Skeletal muscle tissue (tissue), 4 donors: ENCODE data around the gene CRIM1. TPM values are rescaled to one million over a fixed set of nuclear protein-coding genes. Genes with fewer than 3 reads are reported as not detected.

Source experiments
- H3K27ac ChIP-seq: one replicate; pipeline ENCODE4 v1.7.0; 2013; ENCODE audit warnings: mild to moderate bottlenecking, low read depth, low read length, inconsistent platforms
- H3K27me3 ChIP-seq, 3 donors: one replicate each; pipeline ENCODE4 v1.7.0; 2013; ENCODE audit warnings: low read length in 3 of 3; ENCODE audit not compliant: control insufficient read depth in 3 of 3, insufficient read depth in 3 of 3
- H3K36me3 ChIP-seq, 3 donors: one replicate each; pipeline ENCODE4 v1.7.0; 2013; ENCODE audit warnings: low read length in 3 of 3; ENCODE audit not compliant: control insufficient read depth in 3 of 3, insufficient read depth in 3 of 3
- H3K4me1 ChIP-seq, 3 donors: one replicate each; pipeline ENCODE4 v1.7.0; 2013; ENCODE audit warnings: low read length in 3 of 3, mild to moderate bottlenecking in 3 of 3; ENCODE audit not compliant: control insufficient read depth in 3 of 3, insufficient read depth in 3 of 3
- H3K4me3 ChIP-seq, 3 donors: one replicate each; pipeline ENCODE4 v1.7.0; 2013; ENCODE audit warnings: low read length in 3 of 3
- H3K9ac ChIP-seq, 3 donors: one replicate each; pipeline ENCODE4 v1.7.0; 2013; ENCODE audit warnings: low read length in 3 of 3, mild to moderate bottlenecking in 3 of 3, moderate library complexity in 2 of 3, low read depth in 1 of 3
- H3K9me3 ChIP-seq, 3 donors: one replicate each; pipeline ENCODE4 v1.7.0; 2013; ENCODE audit warnings: low read length in 3 of 3; ENCODE audit not compliant: control insufficient read depth in 3 of 3
- total RNA-seq: library from RNA; depleted of rRNA; stranded (reverse); fragments of >200 nt; gene quantifications from one replicate; pipeline ENCODE4 v1.2.3, GENCODE V29; 2014
- donor health status: Osteomylitis.

CRIM1 gene
- total RNA-seq, 1 donor from 2014 or later: 44.9 TPM

DNA sequence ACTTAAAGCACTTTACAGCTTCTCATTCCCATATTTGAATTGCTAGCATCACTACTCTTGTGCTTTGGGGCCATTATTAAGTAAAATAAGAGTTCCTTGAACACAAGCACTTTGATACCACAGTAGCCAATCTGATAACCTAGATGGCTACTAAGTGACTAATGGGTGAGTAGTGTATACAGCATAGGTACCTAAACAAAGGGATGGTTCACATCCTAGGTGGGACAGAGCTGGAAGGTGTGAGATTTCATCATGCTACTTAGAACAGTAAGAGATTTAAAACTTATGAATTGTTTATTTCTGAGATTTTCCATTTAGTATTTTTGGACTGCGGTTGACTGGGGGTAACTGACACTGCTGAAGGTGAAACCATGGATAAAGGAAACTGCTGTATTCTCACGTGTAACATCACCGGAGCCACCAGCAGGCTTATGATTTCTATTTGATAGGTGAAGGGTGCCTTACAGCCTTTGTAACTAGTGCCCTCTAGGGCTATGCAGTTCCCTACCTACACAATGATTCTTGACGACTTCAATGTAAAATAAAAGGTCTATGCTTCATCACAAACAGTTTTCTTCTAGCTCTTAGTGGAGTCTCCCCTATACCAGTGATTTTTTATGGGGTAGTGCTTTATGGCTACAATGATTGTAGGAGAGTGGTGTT is 22.1 kb upstream of the CRIM1 start:
- Histone ChIP-seq H3K27me3 (peaks cover 0 to 3% (median 0%) of the 10 kb centered on the region in 3 donors), H3K9ac (no peak overlapping the region), H3K36me3 (no peaks in the 10 kb centered on the region), H3K4me1 (peaks cover 0 to 6% (median 5%) of the 10 kb centered on the region in 3 donors), H3K4me3 (no peak overlapping the region), H3K27ac (no peak overlapping the region), H3K9me3 (no peaks in the 10 kb centered on the region)

DNA sequence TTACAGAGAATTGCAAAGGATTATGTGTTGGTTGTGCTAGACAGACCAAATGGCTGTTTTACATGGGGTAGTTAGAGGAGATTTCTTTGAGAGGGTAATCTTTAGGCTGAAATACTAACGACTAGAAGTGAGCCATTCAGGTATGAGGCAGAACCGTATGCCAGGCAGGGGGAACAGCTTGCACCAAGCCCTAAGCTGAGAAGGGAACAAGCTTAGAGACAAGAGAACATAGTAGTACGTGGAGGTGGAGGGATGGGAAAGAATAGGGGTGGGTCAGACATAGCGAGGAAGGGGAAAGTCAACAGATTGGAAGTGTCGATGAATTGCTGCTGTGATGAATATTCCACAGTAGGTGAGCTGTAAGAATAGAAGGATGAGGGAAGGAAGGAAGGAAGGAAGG is 20.0 kb upstream of the CRIM1 start:
- Histone ChIP-seq H3K4me1 (peaks cover 0 to 9% (median 5%) of the 10 kb centered on the region in 3 donors), H3K27ac (no peak overlapping the region), H3K27me3 (peaks cover 0 to 3% (median 0%) of the 10 kb centered on the region in 3 donors), H3K4me3 (no peak overlapping the region), H3K9ac (no peak overlapping the region), H3K9me3 (no peaks in the 10 kb centered on the region), H3K36me3 (no peaks in the 10 kb centered on the region)

DNA sequence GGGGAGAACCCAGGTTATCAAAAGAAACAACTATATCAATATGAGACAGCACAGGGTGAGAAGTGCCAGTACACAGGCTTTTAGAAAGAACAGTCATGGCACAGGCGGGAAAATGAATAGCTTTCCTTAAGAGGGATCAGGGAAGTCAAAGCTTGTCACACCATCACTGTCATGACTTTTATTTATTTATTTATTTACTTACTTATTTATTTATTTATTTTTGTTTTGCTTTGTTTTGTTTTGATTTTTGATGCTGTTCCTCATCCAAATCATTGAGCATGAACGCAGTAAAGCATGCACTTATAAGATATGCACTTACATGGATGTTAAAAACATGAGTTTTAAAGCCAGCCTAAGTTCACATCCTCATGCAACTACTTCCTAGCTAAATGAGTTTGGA is 19.3 kb upstream of the CRIM1 start:
- H3K27me3 ChIP-seq: peaks cover 0 to 3% (median 0%) of the 10 kb centered on the region in 3 donors
- H3K36me3 ChIP-seq: no peaks in the 10 kb centered on the region
- no peak overlapping the region for H3K4me3 ChIP-seq
- no peak overlapping the region for H3K27ac ChIP-seq
- peaks cover 0 to 9% (median 5%) of the 10 kb centered on the region in 3 donors for H3K4me1 ChIP-seq
- H3K9ac ChIP-seq: no peak overlapping the region
- H3K9me3 ChIP-seq: no peaks in the 10 kb centered on the region

DNA sequence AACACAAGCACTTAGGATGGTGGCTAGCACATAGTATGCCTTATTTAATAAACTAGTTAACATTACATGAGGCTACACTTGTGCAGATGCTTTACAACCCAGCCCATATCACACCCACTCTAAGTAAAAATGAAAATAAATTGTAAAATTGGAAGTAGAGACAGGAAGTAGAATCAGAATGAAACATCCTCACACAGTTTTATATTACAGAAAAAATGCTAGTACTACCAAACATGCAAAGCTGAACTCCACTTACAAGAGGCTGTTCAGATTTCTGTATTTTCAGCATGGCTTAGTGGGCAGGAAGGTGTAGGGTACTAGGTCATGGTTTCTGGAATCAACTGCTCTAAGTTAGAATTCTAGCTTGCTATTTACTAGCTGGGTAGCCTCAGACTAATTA is 18.2 kb upstream of the CRIM1 start:
- Histone ChIP-seq H3K27ac (no peak overlapping the region), H3K9me3 (no peaks in the 10 kb centered on the region), H3K27me3 (peaks cover 0 to 3% (median 0%) of the 10 kb centered on the region in 3 donors), H3K36me3 (no peaks in the 10 kb centered on the region), H3K9ac (no peak overlapping the region), H3K4me3 (no peak overlapping the region), H3K4me1 (peaks cover 0 to 9% (median 5%) of the 10 kb centered on the region in 3 donors)

DNA sequence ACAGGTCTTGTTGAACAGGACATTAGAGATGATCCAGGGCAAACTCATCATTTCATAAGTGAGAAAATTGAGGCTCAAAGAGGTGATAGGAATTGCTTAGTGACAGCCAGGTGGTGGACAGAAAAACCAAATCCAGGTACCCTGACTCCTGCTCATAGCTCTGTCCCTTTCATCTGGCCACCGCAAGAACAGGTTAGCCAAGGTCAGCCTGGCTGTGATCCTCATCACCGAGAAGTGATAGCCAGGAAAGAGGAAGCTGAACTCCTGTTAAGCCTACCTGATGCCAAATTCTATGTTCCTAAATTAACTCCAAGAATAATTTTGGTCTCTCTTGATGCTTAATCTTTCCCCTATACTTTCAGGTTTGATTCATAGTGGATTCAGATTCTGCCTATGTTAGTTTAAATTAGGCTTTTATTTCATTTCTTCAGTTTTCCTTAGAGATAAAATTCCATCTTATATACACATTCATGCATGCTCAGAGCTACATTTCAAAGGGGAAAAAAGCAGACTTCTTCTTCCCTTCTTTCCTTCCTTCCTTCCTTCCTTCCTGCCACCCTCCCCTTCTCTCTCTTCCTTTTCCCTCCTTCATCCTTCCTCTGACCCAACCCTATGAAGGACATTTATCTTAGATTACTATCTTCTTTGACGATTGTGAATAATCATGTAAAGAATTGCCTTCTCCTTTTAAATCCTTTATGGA is 17.3 kb upstream of the CRIM1 start:
- H3K4me1 ChIP-seq: peaks cover 0 to 9% (median 5%) of the 10 kb centered on the region in 3 donors
- H3K4me3 ChIP-seq: no peak overlapping the region
- no peak overlapping the region for H3K9ac ChIP-seq
- H3K27me3 ChIP-seq: peaks cover 0 to 3% (median 0%) of the 10 kb centered on the region in 3 donors
- no peaks in the 10 kb centered on the region for H3K9me3 ChIP-seq
- H3K36me3 ChIP-seq: no peaks in the 10 kb centered on the region
- H3K27ac ChIP-seq: no peak overlapping the region

DNA sequence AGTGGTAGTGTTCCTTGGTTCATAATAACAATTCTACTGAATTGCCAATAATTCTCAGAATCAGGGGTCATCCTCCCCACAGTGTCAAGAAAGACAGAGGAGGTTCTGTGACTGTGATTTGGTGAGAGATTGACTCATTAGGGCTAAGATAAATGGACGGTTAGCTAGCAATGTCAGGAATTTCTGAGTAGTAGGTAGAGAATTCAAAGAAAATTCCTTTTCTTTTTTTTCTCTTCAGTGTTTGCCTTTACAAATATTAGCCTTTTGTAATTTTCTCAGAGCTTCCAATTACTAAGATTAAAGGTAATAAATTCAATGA is 16.8 kb upstream of the CRIM1 start:
- peaks cover 0 to 9% (median 5%) of the 10 kb centered on the region in 3 donors for H3K4me1 ChIP-seq
- H3K36me3 ChIP-seq: no peaks in the 10 kb centered on the region
- no peak overlapping the region for H3K9ac ChIP-seq
- no peak overlapping the region for H3K4me3 ChIP-seq
- H3K27ac ChIP-seq: no peak overlapping the region
- H3K9me3 ChIP-seq: no peaks in the 10 kb centered on the region
- H3K27me3 ChIP-seq: peaks cover 0 to 3% (median 0%) of the 10 kb centered on the region in 3 donors

DNA sequence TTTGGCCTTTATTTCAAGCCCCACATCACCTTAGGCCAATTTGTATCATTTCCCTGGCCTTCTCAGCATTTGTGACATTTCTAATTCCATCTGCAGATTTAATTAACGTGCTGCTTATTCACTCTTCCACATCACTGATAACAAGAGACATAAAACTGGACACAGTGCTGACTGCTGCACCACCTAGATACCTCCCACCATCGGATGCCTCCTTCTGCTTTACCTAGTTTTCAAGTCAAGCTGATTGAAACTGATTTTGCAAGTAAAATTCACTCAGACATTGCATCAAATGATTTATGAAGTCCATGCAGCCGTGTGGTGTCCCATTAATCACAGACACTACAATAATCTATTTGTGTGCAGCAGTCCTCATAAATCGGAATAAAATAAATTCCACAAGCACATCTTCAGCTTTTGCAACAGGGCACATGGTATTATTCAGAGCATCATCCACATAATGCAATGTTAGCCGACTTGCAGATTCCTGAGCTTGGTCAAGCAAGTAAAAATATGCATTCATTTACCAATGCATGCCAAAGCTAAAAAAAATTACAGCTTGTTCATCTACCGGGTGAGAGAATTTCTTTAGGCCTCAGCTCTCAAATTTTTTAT is 15.9 kb upstream of the CRIM1 start:
- Histone ChIP-seq H3K27ac (no peak overlapping the region), H3K27me3 (peaks cover 0 to 3% (median 0%) of the 10 kb centered on the region in 3 donors), H3K9me3 (no peaks in the 10 kb centered on the region), H3K9ac (no peak overlapping the region), H3K36me3 (no peaks in the 10 kb centered on the region), H3K4me3 (no peak overlapping the region), H3K4me1 (peaks cover 0 to 9% (median 5%) of the 10 kb centered on the region in 3 donors)

DNA sequence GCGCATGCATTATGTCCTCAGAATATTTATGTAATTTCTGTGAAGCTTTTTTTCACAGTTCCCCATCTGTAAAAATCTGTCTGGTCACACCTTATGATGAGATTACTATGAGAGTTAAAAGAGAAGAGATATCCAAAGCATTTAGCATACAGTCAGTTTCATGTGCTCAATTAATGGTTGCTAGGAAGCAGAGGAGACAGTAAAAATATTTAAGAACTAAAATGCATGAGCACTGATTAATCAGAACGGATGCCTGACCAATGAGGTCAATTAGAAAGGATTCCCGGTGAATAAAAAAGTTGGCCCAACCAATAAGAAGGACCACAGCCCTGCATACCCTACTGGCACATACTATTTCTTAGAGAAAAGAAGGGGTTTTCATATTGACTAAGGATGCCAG is 12.0 kb upstream of the CRIM1 start:
- no peak overlapping the region for H3K9ac ChIP-seq
- H3K36me3 ChIP-seq: no peaks in the 10 kb centered on the region
- H3K4me1 ChIP-seq: peaks cover 0 to 2% (median 0%) of the 10 kb centered on the region in 3 donors
- no peaks in the 10 kb centered on the region for H3K9me3 ChIP-seq
- no peak overlapping the region for H3K27ac ChIP-seq
- H3K4me3 ChIP-seq: no peak overlapping the region
- no peaks in the 10 kb centered on the region for H3K27me3 ChIP-seq

DNA sequence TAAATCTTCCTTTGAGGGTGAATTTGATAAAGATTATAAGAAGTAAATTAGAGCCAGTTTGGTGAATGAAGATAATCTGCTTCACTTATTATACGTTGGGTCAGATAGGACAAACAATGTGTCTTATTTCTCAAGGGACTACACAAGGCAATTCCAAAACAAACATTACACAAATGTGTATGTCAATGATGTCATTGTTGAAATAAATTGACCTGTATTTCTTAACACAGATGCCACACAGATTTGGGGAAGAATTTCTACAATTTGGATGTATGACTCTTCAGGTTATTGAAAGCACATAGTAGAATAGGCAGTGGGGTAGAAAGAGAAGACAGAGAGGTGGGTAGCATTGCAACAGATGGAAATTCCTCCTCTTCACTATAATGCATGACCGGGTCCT is 6.9 kb upstream of the CRIM1 start:
- Histone ChIP-seq H3K27me3 (no peaks in the 10 kb centered on the region), H3K4me3 (no peak overlapping the region), H3K9me3 (no peaks in the 10 kb centered on the region), H3K27ac (no peak overlapping the region), H3K36me3 (no peaks in the 10 kb centered on the region), H3K9ac (no peak overlapping the region), H3K4me1 (peaks cover 0 to 5% (median 0%) of the 10 kb centered on the region in 3 donors)

DNA sequence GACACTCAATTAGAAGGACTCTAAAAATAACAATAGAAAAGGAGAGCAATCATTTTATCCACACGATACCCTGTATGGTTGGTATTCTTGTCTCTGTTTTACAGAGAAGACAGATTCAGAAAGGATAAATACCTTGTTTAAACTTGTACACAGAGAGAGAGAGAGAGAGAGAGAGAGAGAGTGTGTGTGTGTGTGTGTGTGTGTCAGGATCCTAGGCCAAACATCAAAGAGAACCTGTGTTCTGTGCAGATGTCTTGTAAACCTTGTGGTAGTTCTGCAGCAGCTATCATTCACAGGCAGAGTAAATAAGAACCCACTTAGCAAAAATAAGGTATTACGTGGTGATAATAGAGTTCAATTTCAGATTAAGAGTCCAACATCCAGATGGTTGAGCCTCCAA is 4.3 kb upstream of the CRIM1 start:
- Histone ChIP-seq H3K27ac (no peak overlapping the region), H3K4me3 (no peak overlapping the region), H3K9ac (no peak overlapping the region), H3K4me1 (peaks cover 0 to 14% (median 5%) of the 10 kb centered on the region in 3 donors), H3K27me3 (no peaks in the 10 kb centered on the region), H3K9me3 (no peaks in the 10 kb centered on the region), H3K36me3 (no peaks in the 10 kb centered on the region)
